HL-60 (cell line): ENCODE measurements around the gene NPHS1.

ENCODE experiments used
- DNase-seq, 2 experiments: peaks; one replicate each; pipeline ENCODE4 v3.0.0-alpha.2; 2010 to 2020; ENCODE audit warnings: low read depth in 1 of 2, low spot score in 1 of 2
- H3K27ac ChIP-seq: fragments of 250-450 bp; sonication (Bioruptor Pico); replicated peaks from 2 replicates; pipeline ENCODE4 v1.5.1; 2020; ENCODE audit warnings: mild to moderate bottlenecking, moderate library complexity
- H3K27me3 ChIP-seq: fragments of 250-450 bp; sonication (Bioruptor Pico); 2 replicates; pipeline ENCODE4 v1.5.1; 2021; ENCODE audit warnings: mild to moderate bottlenecking, moderate library complexity; ENCODE audit not compliant: insufficient read depth, poor library complexity, severe bottlenecking
- H3K4me3 ChIP-seq: replicated peaks from 2 replicates; pipeline ENCODE4 v1.5.1; 2011; ENCODE audit warnings: mild to moderate bottlenecking, control low read depth, low read length; ENCODE audit not compliant: insufficient read depth
- GABPA ChIP-seq: IDR thresholded peaks from 2 replicates; pipeline ENCODE4 v1.6.1; 2012; ENCODE audit warnings: low read depth
- POLR2AphosphoS5 ChIP-seq: IDR thresholded peaks from 2 replicates; pipeline ENCODE4 v1.6.1; 2012; ENCODE audit warnings: low read depth
- SPI1 ChIP-seq: IDR thresholded peaks from 2 replicates; pipeline ENCODE4 v1.6.1; 2012; ENCODE audit warnings: low read depth, mild to moderate bottlenecking, borderline replicate concordance
- long read RNA-seq: library from polyadenylated mRNA; unstranded; transcript quantifications from one replicate; pipeline ENCODE4 v2.0.0, GENCODE V29; 2020
- TF ChIP-seq, protein P1 (sequence below): IDR thresholded peaks from one replicate; pipeline ENCODE4 v1.5.1; 2011; ENCODE audit warnings: low read length, control low read depth, inconsistent platforms; ENCODE audit not compliant: insufficient read depth
- TF ChIP-seq, protein P2 (sequence below): IDR thresholded peaks from 2 replicates; pipeline ENCODE4 v1.6.1; 2012; ENCODE audit warnings: low read depth; ENCODE audit not compliant: insufficient replicate concordance

NPHS1 gene, protein sequence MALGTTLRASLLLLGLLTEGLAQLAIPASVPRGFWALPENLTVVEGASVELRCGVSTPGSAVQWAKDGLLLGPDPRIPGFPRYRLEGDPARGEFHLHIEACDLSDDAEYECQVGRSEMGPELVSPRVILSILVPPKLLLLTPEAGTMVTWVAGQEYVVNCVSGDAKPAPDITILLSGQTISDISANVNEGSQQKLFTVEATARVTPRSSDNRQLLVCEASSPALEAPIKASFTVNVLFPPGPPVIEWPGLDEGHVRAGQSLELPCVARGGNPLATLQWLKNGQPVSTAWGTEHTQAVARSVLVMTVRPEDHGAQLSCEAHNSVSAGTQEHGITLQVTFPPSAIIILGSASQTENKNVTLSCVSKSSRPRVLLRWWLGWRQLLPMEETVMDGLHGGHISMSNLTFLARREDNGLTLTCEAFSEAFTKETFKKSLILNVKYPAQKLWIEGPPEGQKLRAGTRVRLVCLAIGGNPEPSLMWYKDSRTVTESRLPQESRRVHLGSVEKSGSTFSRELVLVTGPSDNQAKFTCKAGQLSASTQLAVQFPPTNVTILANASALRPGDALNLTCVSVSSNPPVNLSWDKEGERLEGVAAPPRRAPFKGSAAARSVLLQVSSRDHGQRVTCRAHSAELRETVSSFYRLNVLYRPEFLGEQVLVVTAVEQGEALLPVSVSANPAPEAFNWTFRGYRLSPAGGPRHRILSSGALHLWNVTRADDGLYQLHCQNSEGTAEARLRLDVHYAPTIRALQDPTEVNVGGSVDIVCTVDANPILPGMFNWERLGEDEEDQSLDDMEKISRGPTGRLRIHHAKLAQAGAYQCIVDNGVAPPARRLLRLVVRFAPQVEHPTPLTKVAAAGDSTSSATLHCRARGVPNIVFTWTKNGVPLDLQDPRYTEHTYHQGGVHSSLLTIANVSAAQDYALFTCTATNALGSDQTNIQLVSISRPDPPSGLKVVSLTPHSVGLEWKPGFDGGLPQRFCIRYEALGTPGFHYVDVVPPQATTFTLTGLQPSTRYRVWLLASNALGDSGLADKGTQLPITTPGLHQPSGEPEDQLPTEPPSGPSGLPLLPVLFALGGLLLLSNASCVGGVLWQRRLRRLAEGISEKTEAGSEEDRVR (N-terminal part only)
- long read RNA-seq: 0 reads

DNA sequence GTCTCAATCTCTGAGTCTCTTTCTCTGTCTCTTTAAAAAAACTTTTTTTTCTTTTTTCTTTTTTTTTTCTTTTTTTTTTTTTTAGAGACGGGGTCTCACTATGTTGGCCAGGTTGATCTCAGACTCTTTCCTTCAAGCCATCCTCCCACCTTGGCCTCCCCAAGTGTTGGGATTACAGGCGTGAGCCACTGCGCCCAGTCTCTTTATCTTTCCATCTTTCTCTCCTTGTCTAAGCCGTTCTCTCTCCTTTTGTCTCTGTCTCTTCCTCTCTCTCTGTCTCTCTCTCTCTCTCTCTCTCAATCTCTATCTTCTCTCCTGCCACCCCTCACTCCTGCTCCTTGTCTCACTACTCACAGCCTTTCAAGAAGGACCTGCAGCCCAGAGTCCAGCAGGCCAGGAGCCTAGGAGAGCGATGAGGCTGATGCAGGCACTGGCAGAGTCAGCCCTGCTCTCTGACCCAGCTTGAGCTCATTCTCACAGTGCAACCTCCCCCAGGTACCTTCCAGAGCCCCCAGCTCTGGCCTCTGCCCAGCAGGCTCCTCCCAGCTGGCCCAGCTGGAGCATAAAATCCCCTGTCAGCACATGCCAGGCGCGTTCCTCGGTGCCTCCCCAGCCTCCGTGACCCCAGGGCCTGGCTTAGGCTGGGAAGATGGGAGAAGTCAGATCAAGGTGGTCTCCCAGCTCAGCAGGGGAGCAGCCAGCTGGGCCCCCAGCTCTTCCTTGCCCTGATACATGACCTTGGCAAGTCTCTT lies at the start of gene NPHS1:
Gene NPHS1, minus strand, starts transcription at position 476 of the 752 bp plus-strand sequence. CDS start 667 bp downstream, outside the sequence.
- H3K27ac ChIP-seq: no peak within 1 kb of the TSS
- DNase-seq: no peak
- H3K4me3 ChIP-seq: no peak within 1 kb of the TSS
- H3K27me3 ChIP-seq: peaks cover 41% of the 10 kb centered on the region
- no peak for TF ChIP-seq GABPA
- TF ChIP-seq, protein P1, sequence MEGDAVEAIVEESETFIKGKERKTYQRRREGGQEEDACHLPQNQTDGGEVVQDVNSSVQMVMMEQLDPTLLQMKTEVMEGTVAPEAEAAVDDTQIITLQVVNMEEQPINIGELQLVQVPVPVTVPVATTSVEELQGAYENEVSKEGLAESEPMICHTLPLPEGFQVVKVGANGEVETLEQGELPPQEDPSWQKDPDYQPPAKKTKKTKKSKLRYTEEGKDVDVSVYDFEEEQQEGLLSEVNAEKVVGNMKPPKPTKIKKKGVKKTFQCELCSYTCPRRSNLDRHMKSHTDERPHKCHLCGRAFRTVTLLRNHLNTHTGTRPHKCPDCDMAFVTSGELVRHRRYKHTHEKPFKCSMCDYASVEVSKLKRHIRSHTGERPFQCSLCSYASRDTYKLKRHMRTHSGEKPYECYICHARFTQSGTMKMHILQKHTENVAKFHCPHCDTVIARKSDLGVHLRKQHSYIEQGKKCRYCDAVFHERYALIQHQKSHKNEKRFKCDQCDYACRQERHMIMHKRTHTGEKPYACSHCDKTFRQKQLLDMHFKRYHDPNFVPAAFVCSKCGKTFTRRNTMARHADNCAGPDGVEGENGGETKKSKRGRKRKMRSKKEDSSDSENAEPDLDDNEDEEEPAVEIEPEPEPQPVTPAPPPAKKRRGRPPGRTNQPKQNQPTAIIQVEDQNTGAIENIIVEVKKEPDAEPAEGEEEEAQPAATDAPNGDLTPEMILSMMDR: no peak
- TF ChIP-seq SPI1: no peak
- no peak for TF ChIP-seq POLR2AphosphoS5
- TF ChIP-seq, protein P2, sequence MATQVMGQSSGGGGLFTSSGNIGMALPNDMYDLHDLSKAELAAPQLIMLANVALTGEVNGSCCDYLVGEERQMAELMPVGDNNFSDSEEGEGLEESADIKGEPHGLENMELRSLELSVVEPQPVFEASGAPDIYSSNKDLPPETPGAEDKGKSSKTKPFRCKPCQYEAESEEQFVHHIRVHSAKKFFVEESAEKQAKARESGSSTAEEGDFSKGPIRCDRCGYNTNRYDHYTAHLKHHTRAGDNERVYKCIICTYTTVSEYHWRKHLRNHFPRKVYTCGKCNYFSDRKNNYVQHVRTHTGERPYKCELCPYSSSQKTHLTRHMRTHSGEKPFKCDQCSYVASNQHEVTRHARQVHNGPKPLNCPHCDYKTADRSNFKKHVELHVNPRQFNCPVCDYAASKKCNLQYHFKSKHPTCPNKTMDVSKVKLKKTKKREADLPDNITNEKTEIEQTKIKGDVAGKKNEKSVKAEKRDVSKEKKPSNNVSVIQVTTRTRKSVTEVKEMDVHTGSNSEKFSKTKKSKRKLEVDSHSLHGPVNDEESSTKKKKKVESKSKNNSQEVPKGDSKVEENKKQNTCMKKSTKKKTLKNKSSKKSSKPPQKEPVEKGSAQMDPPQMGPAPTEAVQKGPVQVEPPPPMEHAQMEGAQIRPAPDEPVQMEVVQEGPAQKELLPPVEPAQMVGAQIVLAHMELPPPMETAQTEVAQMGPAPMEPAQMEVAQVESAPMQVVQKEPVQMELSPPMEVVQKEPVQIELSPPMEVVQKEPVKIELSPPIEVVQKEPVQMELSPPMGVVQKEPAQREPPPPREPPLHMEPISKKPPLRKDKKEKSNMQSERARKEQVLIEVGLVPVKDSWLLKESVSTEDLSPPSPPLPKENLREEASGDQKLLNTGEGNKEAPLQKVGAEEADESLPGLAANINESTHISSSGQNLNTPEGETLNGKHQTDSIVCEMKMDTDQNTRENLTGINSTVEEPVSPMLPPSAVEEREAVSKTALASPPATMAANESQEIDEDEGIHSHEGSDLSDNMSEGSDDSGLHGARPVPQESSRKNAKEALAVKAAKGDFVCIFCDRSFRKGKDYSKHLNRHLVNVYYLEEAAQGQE: no peak

DNA sequence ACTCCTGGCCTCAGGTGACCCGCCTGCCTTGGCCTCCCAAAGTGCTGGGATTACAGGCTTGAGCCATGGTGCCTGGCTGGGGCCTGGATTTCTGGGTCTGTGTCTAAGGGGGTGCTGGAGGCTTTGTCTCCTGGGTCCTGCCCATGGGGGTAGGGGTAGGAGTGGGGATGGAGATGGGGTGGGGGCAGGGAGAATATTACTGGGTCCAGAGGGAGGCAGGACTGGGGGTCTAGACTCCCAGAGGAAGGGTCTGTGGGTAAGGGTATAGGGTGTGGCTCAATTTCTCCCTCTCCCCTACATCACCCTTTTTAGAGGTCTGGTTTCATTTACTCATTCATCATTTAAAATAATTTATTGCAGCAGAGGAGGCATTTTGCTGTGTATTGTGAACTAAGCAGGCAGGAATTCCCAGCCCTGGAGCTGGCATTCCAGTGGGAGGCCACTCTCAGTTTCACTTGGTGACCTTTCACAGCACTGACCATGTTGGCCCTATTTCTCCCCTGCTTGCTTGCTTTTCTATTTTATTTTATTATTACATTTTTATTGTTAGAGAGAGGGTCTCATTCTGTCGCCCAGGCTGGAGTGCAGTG lies 48.8 kb upstream of the NPHS1 start:
- Histone ChIP-seq H3K27me3 (no peaks in the 10 kb centered on the region), H3K4me3 (peak overlapping the region; percentile 91), H3K27ac (peak overlapping the region; percentile 94)
- no peak for DNase-seq
- TF ChIP-seq POLR2AphosphoS5: no peak

DNA sequence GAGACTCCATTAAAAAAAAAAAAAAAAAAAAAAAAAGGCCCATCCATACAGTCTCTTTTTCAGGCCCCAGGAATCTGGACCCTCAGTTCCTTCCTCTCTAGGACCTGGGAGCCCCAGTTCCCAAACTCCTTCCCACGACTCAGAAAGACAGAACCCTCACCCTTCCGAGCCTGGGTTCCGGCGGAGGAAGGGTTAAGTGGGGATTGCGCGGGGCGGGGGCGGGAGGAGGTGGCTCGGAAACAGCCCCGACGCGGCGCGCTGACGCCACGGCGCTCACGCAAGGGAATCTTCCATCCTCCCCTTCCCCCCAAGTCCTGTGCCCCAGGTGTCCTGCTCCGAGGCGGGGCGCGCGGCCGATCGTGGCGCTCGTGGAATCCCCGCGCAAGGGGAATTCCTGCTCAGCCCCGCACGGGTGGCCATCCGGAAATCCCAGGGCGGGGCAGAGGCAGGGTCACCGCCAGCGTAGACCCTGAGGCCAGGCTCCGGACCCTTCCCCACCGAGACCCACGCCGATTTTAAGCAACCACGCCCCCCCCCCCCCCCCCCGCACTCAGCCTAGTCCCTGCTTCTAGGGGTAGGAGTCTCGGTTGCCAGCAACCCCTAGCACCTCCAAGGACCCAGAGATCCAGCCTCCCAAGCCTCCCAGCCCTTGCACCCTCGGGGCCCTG lies 47.4 kb upstream of the NPHS1 start:
- TF ChIP-seq SPI1 (no peak), POLR2AphosphoS5 (peak; percentile 76; the same call in 1 of the 2 replicates), GABPA (no peak)
- TF ChIP-seq, protein P1: no peak
- H3K4me3 ChIP-seq: peak overlapping the region; percentile 91
- no peaks in the 10 kb centered on the region for H3K27me3 ChIP-seq
- peak in 1 of 2 experiments; percentile 87 for DNase-seq
- peak overlapping the region; percentile 94 for H3K27ac ChIP-seq

DNA sequence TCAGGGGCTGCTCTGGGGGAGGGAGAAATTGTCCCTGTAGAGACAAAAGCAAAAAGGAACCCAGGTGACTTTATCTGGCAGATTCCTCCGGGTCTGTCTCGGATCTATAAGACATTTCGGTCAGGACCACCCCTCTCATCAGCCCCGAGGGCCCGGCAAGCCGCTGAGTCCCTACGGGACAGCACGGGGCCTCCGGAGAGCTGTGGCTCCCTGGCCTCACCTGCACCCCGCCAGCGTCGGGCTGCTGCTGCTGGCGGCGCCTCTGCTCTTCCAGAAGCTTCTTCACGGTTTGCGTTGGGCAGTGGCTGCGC lies 46.1 kb upstream of the NPHS1 start:
- peak overlapping the region; percentile 94 for H3K27ac ChIP-seq
- no peak for TF ChIP-seq GABPA
- TF ChIP-seq, protein P1: no peak
- TF ChIP-seq SPI1: no peak
- TF ChIP-seq, protein P2: no peak
- TF ChIP-seq POLR2AphosphoS5: no peak

More for the DNA sequence above, 46.1 kb upstream of the NPHS1 start:
- peak overlapping the region; percentile 91 for H3K4me3 ChIP-seq
- DNase-seq: no peak
- no peaks in the 10 kb centered on the region for H3K27me3 ChIP-seq
